Islet precursor cell (in vitro differentiated cells): ENCODE measurements around the gene DHX36.

Experiments
- DNase-seq: peaks from one replicate; pipeline ENCODE4 v3.0.0-alpha.2; 2018

The DHX36 gene

GRCh38 chr3:154323891-154324738 lies at the start of gene DHX36:
DHX36 (minus strand) TSS chr3:154324487; CDS start chr3:154324416, 71 bp downstream.
- peak; percentile 93 for DNase-seq

DNA sequence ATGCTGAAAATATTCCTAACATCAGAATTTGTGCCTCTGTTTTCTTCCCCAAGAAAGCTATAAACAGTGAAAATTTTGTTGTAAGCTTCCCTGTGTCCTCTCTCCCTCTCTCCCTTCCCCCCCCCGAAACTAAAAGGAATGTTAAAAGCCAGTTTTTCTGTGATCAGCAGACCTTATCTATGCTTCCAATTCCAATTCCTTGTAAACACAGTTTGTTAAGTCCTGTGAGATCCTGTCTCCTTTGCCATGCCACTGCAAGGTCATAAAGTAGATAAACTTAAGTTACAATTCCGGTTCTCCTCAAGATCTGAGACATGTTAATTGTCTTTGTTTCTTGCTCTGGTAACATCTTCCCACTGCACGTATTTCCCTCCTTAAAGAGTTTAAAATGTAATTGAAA lies 42.9 kb upstream of the DHX36 start:
- peak; percentile 69 for DNase-seq

DNA sequence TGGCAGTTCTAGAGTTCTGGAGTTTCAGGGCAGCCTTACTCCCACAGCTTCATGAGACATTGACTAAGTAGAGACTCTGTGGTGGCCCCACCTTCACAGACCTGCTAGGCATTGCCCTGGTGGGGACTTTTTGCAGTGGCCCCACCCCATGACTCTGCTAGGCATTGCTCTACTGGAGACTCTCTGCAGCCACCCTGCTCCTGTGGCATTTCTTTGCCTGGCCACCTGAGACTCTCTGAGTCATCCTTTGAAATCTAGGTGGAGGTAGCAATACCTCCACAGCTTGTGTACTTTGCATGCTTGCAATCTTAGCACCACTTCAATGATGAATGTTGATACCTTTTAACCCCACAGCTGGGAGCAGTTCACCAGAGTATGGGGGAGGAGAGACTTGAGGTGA lies 40.6 kb upstream of the DHX36 start:
- no peak for DNase-seq

- DNase-seq: no peak
Observed at GRCh38 chr3:154361099-154361498, 36.8 kb upstream of the DHX36 start.

- no peak for DNase-seq
Observed at GRCh38 chr3:154356009-154356408, 31.7 kb upstream of the DHX36 start.

GRCh38 chr3:154349223-154349622 lies 24.9 kb upstream of the DHX36 start:
- DNase-seq: no peak

DNA sequence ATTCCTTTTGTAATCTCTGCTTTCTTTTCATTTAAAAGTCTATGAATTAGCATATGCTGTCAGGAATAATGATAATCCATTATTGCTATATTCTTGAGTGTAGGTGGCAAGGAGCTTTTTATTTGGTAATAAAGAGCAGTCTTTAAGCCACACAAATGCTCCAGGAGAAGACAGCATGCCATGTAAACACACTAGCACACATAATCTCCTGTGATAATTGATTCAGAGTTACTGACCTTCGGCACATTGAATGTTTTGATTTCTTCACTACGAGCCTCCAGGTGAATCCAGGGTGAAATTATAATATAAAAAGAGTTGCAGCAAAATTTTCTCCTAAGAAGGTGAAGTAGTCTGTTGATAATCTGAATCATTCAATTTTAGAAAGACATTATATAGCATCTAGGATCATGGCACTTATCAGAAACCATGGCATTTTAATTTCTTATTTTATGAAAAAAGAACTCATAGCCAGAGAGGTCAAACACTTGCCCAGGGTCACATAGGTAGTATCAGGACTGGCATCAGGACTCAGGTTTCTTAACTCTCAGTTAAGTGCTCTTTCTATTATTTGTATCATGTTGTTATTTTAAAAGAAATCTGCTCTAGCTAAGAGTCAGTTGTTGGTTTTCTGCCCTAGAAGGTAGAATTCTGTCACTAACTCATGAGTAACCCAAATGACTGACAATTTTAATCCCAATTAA lies 21.3 kb upstream of the DHX36 start:
- DNase-seq: no peak

- no peak for DNase-seq
Observed at GRCh38 chr3:154338570-154338969, 14.3 kb upstream of the DHX36 start.

- no peak for DNase-seq
Observed at GRCh38 chr3:154338008-154338407, 13.7 kb upstream of the DHX36 start.

DNA sequence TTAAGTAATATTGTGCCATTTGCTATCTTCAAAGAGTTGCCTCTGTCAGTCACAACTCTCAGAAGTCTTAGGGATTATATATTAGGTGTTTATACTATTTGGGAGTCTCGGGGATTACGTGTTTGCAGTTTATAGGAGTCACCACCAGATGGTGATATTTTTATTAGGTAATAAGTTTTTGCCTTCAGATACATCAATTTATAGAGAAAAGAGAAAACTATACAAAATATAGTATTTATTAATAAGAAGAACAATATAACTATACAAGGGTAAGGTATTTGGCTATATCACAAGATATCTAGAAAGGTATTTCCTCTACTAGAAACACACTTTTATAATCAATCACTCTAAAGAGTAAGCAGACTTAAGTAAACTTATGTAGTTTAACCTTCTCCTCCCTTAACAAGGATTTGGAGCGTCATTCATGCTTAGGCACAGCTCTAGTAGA lies 10.7 kb upstream of the DHX36 start:
- no peak for DNase-seq

DNA sequence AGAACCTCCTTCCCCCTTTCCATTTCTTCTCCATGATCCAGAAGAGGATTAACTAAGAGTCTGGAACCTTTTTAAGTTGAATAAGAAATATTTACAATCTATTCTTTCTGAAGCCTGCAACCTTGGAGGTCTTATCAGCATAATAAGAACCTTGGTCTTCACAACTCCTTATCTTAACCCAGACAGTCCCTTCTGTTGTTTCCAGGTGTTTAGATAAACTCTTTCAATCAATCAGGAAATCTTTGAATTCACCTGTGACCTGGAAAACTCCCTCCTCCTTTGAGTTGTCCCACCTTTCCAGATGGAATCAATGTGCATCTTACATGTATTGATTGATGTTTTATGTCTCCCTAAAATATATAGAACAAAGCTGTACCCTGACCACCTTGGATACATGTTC lies 3.6 kb upstream of the DHX36 start:
- no peak for DNase-seq

DNA sequence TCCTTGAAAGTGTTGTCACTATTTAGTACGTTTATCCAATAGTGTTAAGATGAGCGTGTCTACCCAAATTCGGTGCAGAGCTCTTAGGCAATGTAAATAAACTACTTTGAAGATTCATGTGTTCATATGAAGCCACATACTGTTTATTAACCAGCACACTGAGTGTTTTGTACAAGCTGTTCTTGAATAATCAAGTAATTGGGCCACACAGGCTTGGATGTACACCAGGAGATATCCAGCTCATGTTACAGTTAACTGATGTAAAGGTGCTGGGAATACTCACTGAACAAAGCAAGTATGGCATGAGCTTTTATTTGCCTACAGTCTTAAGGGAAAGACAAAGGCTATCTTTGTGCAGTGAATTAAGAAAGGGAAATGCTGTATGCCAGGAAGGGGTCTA lies 632 bp upstream of the DHX36 start:
- no peak for DNase-seq

DNA sequence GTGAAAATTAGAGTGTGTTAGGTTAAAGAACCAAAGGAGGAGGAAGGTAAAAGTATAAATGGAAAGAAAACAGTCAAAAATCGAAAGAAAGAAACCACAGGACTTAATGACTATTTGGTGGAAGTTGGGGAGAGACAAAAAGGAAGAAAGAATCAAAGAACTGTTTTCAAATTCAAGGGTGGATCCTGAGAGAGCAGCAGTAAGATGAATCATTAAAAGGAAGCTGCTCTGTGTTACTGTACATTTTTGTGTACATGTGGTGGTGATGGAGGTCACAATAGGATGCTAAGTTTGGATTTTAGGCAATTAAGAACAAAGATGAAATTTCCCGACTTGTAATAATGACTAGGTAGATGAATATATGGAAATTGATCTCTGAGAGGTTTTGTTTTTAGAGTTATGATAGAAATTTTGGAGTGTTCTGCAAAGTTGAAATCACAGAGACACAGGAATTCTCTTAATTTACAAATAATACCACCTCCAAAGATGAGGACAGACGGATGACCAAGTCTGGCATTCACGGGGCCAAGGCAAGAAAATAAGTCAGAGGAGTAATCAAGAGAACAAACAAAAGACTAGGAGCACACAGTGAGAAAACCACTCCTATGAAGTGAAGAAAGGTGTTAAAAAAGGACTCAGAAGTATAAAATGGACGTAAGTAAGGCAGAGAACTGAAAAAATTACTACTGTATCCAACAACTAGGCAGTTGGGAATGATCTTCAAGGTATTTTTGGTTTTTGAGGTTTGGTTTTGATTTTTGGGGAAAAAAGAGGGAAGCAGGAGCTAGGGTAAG lies 7.1 kb downstream of the DHX36 start:
- no peak for DNase-seq

GRCh38 chr3:154314152-154314551 lies 10.1 kb downstream of the DHX36 start:
- no peak for DNase-seq

DNA sequence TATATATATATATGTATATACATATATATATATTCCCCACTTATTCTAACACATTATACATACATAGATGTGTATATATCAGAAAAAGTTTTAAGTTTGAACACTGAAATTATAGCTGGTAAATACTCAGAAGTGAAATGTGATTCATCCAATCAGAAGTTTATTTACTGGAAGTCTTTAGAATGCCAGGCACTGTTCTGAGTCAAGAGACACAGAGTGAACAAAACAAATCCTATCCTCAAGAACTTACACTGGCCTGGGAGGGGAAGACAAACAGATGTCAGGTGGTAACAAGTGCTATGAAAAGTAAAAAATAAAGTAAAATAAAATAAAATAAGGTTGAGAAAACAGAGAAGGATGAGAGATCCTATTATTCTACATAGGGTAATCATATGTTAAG lies 13.4 kb downstream of the DHX36 start:
- no peak for DNase-seq

DNA sequence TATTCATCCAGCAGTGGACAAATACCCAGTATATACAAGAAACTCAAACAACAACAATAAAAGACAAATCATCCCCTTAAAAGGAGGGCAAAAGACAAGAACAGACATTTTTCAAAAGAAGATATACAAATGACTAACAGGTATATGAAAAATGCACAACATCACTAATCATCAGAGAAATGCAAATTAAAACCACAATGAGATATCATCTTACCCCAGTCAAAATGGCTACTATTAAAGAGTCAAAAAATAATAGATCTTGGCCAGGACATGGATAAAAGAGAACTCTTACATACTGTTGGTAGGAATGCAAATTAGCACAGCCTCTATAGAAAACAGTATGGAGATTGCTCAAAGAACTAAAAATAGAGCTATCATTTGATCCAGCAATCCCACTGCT lies 16.9 kb downstream of the DHX36 start:
- no peak for DNase-seq

- no peak for DNase-seq
Observed at GRCh38 chr3:154304936-154305335, 19.4 kb downstream of the DHX36 start.

DNA sequence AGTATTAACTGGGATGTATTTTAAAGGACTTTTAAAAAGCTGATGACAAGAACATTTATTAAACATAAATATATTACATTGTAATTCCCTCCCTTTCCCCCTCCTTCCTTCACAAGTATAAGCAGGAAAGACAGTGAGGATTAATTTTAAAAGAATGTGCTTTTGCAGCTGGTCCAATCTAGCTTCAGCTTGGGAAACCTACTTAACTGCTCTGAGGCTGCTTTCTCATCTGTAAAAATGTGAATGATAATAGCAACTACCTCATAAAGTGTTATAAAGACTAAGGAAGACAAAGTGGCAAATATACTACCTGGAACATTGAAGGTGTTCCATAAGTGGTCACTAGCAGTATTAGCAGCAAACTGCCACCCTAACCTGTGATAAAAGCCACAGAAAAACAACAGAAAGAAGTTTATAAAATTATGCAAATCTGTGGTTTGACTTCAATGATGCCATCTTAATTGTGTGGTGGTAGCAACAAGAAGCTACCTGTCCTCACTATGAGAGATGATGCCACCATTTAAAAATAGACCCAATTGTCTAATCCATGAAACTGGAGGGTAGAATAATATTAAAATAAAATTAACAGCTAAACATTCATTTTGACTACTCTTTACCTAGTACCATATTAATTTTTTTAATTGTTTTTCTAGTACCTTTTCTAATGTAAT lies 20.0 kb downstream of the DHX36 start:
- DNase-seq: no peak

GRCh38 chr3:154301561-154301960 lies 22.7 kb downstream of the DHX36 start:
- DNase-seq: no peak

DNA sequence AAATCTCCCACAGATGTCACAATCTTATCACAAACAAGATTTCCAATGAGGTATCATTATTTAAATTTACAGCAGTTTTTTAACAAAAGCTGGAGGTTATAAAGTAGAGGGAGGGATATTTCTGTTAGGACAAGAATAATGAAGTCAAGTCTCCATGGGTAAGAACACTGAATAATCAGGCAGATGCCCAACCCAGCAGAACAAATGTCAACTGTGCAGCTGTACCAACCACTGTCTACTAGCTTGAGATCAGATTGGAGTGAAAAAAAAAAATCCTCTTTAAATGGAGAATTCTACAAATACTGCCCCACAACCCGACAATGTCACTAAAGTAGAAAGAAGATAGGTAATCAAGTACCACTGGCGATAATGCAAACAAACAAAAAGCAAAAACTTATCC lies 30.3 kb downstream of the DHX36 start:
- DNase-seq: no peak

DNA sequence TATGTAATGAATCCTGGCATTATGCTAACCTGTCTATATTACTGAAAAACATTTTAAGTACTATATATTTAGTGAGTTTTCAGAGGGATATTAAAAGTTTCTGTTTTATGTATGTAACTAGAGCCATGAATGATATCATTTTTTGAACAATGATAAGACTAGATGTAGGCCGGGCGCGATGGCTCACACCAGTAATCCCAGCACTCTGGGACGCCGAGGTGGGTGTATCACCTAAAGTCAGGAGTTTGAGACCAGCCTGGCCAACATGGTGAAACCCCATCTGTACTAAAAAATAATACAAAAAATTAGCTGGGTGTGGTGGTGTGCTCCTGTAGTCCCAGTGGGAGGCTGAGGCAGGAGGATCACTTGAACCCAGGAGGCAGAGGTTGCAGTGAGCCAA lies 34.1 kb downstream of the DHX36 start:
- no peak for DNase-seq

DNA sequence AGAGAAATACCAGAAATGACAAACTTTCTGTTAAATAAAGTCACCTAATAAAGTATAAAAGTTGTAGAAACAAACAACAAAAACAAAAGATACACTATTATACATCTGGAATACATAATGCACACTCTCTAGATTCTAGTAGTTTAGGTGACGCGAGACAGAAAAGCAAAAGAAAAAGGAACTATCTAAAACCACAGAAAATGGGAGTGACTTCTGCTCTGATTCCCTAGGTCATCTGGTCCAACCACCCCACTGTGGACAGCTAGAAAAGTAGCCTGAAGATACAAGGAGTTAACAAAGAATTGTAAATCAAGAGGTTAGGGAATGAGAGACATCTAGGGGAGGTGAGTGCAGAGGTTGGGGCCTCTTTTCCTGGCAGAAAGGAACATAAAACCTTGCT lies 39.1 kb downstream of the DHX36 start:
- no peak for DNase-seq

DNA sequence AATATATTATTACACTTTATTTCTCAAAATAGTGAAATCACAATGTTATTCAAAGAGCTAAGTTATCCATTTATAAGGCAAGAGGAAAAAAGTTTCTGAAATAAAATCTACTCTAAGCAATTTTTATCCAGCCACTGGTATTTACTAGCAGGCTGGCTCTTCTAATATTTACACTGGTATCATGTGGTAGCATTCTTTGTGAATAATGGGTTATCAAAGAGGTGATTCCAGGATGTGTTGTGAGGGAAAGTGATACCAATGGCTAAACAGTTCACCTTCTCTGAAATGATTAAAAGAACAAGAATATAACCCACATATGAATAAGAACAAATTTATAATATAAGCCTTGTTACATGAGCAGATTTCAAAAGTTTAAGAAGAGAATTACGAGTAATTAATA lies 44.1 kb downstream of the DHX36 start:
- DNase-seq: no peak
